ENCODE measurements around the gene HIPK3.

HIPK3 gene

GRCh38 chr11:33311680-33312079, 54.5 kb downstream of the HIPK3 start:
- no peak for TF ChIP-seq CTCF (IDR thresholded peaks at IDR 0.05; ENCODE audit: borderline replicate concordance, control extremely low read depth, extremely low read depth, insufficient read depth, missing control alignments)
- DNase-seq (ENCODE audit: low spot score), result no peak
- in situ Hi-C loops (cut with MboI; ENCODE audit: low sequenced_read_pairs, unreplicated experiment), result no loop called here

- DNase-seq (ENCODE audit: low spot score), result no peak
- in situ Hi-C loops (cut with MboI; ENCODE audit: low sequenced_read_pairs, unreplicated experiment), result no loop called here
- TF ChIP-seq CTCF (IDR thresholded peaks at IDR 0.05; ENCODE audit: borderline replicate concordance, control extremely low read depth, extremely low read depth, insufficient read depth, missing control alignments), result no peak
Measured at GRCh38 chr11:33315822-33316221, 58.6 kb downstream of the HIPK3 start.

GRCh38 chr11:33317662-33318061, 60.5 kb downstream of the HIPK3 start:
- DNase-seq (ENCODE audit: low spot score), result no peak
- in situ Hi-C loops (cut with MboI; ENCODE audit: low sequenced_read_pairs, unreplicated experiment), result no loop called here
- no peak for TF ChIP-seq CTCF (IDR thresholded peaks at IDR 0.05; ENCODE audit: borderline replicate concordance, control extremely low read depth, extremely low read depth, insufficient read depth, missing control alignments)

GRCh38 chr11:33320016-33320813, 63.0 kb downstream of the HIPK3 start:
- in situ Hi-C loops (cut with MboI; ENCODE audit: low sequenced_read_pairs, unreplicated experiment), result loop anchor here (10.0 kb wide), 1 partner anchor 145 kb away; no protein-coding TSS in a partner anchor
- no peak for TF ChIP-seq CTCF (IDR thresholded peaks at IDR 0.05; ENCODE audit: borderline replicate concordance, control extremely low read depth, extremely low read depth, insufficient read depth, missing control alignments)
- no peak for DNase-seq (ENCODE audit: low spot score)

GRCh38 chr11:33320814-33321330, 63.7 kb downstream of the HIPK3 start:
- no peak for TF ChIP-seq CTCF (IDR thresholded peaks at IDR 0.05; ENCODE audit: borderline replicate concordance, control extremely low read depth, extremely low read depth, insufficient read depth, missing control alignments)
- in situ Hi-C loops (cut with MboI; ENCODE audit: low sequenced_read_pairs, unreplicated experiment), result loop anchor here (10.0 kb wide), 1 partner anchor 146 kb away; no protein-coding TSS in a partner anchor
- no peak for DNase-seq (ENCODE audit: low spot score)

- in situ Hi-C loops (cut with MboI; ENCODE audit: low sequenced_read_pairs, unreplicated experiment), result loop anchor here (10.0 kb wide), 1 partner anchor 147 kb away; no protein-coding TSS in a partner anchor
- DNase-seq (ENCODE audit: low spot score), result no peak
Measured at GRCh38 chr11:33321422-33321821, 64.2 kb downstream of the HIPK3 start.

More at GRCh38 chr11:33321422-33321821, 64.2 kb downstream of the HIPK3 start:
- no peak for TF ChIP-seq CTCF (IDR thresholded peaks at IDR 0.05; ENCODE audit: borderline replicate concordance, control extremely low read depth, extremely low read depth, insufficient read depth, missing control alignments)

Measured in GM13976 (cell line).